ES-I3 (cell line): ENCODE results near the gene KLC1.

Experiments used
- H3K36me3 ChIP-seq: 2 replicates; pipeline ENCODE4 v1.6.1; 2013; ENCODE audit warnings: mild to moderate bottlenecking, low read length, control low read depth, moderate library complexity; ENCODE audit not compliant: insufficient read depth
- H3K4me1 ChIP-seq: 2 replicates; pipeline ENCODE4 v1.6.1; 2013; ENCODE audit warnings: mild to moderate bottlenecking, control low read depth, low read length; ENCODE audit not compliant: insufficient read depth
- H3K9ac ChIP-seq: 2 replicates; pipeline ENCODE4 v1.6.1; 2013; ENCODE audit warnings: low read depth, mild to moderate bottlenecking, low read length, moderate library complexity
- H3K9me3 ChIP-seq: 2 replicates; pipeline ENCODE4 v1.6.1; 2013; ENCODE audit warnings: mild to moderate bottlenecking, low read length, moderate library complexity; ENCODE audit not compliant: control insufficient read depth, insufficient read depth

Gene KLC1

DNA sequence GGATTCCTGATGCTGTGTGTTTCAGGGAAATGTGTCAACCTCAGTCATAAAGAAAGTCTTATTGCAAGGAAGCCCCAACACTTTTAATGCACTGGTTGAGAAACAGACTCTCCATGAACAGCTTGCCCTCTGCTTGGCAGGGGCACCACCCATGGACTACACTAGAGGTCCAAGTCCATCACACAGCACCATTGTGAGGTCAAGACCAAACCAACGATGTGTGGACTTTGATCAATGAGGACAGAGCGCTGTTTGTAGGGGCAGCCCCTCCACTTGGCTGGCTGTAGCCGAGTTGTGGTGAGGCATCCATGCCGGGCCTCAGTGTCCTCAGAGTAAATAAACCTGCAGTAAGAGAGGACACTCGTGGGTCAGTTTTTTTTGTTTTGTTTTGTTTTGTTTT, 116.4 kb downstream of the KLC1 start:
- no peaks in the 10 kb centered on the region for H3K36me3 ChIP-seq

DNA sequence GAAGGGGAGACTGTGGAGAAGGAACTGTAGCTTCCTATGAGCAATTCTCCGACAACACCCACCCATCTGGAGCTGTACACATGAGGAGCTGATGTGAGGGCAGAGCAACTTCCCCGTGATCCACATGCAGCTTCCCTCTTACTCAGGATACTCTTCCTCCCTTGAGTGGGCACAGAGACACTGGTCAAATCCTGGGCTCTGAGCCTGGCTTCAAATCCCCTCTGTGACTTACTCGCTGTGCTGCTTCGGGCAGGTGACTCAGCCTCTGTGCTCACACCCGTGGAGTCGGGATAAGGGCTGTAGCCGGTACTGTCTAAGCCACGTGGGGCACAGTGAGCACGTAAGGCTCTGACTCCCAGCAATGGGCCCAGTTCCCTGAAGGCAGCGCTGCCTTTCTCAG, 117.7 kb downstream of the KLC1 start:
- H3K9me3 ChIP-seq, result no peaks in the 10 kb centered on the region
- H3K4me1 ChIP-seq, result peaks cover 4% of the 10 kb centered on the region
- no peaks in the 10 kb centered on the region for H3K36me3 ChIP-seq
- H3K9ac ChIP-seq, result no peak overlapping the region

More for the DNA sequence above, 116.4 kb downstream of the KLC1 start:
- Histone ChIP-seq H3K4me1 (peaks cover 9% of the 10 kb centered on the region), H3K9ac (no peak overlapping the region), H3K9me3 (no peaks in the 10 kb centered on the region)

DNA sequence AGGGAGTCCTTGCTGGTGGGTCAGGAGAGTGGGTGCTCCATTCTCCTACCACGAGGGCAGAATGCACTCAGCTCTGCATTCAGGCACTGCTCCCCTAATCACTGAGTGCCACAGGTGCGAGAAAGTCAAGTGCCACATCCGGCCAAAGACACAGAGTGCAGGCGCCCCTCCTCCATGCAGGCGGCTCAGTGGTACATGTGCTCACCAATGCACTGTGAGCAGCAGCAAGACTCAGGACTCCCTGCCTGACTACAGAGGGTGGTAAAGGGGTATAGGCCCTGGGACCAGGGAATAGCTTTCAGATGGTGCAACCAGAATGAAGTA, 119.5 kb downstream of the KLC1 start:
- Histone ChIP-seq H3K4me1 (no peaks in the 10 kb centered on the region), H3K9me3 (no peaks in the 10 kb centered on the region), H3K9ac (no peak overlapping the region), H3K36me3 (no peaks in the 10 kb centered on the region)

DNA sequence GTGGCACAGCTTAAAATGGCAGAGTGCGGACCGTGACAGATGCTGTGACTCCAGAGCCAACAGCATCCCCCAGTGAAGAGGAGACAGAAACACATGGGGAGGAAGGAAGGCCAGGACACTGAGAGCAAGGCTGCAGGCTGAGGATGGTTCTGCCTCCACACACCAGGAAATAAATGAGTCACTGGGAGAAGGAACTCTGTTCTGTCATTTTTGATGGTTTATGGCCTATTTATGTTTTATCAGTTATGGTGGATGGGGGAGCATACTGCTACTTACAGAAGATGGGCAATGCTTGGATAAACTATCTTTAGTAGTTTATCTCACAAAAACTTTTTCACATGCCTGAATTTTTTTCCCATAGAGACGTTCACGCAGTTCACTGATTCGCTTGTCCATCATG, 120.4 kb downstream of the KLC1 start:
- no peaks in the 10 kb centered on the region for H3K36me3 ChIP-seq
- no peaks in the 10 kb centered on the region for H3K4me1 ChIP-seq
- H3K9ac ChIP-seq, result no peak overlapping the region
- no peaks in the 10 kb centered on the region for H3K9me3 ChIP-seq

DNA sequence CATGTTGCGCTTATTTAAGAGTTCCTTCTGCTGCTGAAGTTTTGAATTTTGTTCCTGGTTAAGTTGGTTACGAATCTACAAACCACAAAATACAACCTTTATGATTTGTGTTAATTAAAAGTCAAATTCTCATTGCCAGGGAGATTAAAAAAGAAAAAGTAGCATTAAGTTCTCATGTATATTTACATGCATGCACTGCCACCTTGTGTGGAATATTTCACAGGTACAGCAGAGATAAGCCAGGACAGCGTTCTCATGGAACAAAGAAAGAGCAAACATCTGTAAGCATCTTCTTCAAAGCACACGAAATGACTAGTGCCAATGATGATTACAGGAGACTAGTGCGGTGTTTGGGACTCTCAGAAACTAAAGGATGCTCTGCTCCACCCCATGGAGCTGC, 120.8 kb downstream of the KLC1 start:
- no peaks in the 10 kb centered on the region for H3K36me3 ChIP-seq
- H3K4me1 ChIP-seq, result no peaks in the 10 kb centered on the region
- H3K9ac ChIP-seq, result no peak overlapping the region
- H3K9me3 ChIP-seq, result no peaks in the 10 kb centered on the region
